Lower lobe of right lung (tissue), 2 donors: ENCODE measurements around the gene SAMD14. TPM values are rescaled to one million over a fixed set of nuclear protein-coding genes. Genes with fewer than 3 reads are reported as not detected.

ENCODE experiments used
- ATAC-seq, 2 donors: fragments of 200-7000 bp; cut with Tn5 transposase; one replicate each; pipeline ENCODE4 v1.9.1; 2020 to 2022; ENCODE audit warnings: mild to moderate bottlenecking in 2 of 2, moderate library complexity in 2 of 2
- DNase-seq: peaks from one replicate; pipeline ENCODE4 v3.0.0-alpha.2; 2020
- H3K27ac ChIP-seq: fragments of 200-600 bp; one replicate; pipeline ENCODE4 v1.8.0; 2022
- H3K27me3 ChIP-seq: fragments of 200-600 bp; one replicate; pipeline ENCODE4 v1.8.0; 2022; ENCODE audit warnings: low read depth
- H3K36me3 ChIP-seq: fragments of 200-600 bp; one replicate; pipeline ENCODE4 v1.8.0; 2022; ENCODE audit warnings: mild to moderate bottlenecking
- H3K4me1 ChIP-seq: fragments of 200-600 bp; one replicate; pipeline ENCODE4 v1.8.0; 2022
- H3K4me3 ChIP-seq: fragments of 200-600 bp; one replicate; pipeline ENCODE4 v1.8.0; 2022; ENCODE audit warnings: mild to moderate bottlenecking
- H3K9me3 ChIP-seq: fragments of 200-600 bp; one replicate; pipeline ENCODE4 v1.8.0; 2022
- intact Hi-C: fragments of 100-400 bp; cut with DNase I; formaldehyde crosslinking; loops from one replicate; pipeline ENCODE4 v1.11.0; 2022
- total RNA-seq: library from RNA; stranded (reverse); fragmentation: NEBNext Ultra II Directional; extraction: Animal tissue kit (Norgen Biotek cat#: 25700); gene quantifications from one replicate; pipeline ENCODE4 v1.2.1, GENCODE V29; 2021
- TF ChIP-seq, protein P1 (sequence below): fragments of 200-600 bp; IDR thresholded peaks from one replicate; pipeline ENCODE4 v1.8.0; 2022; ENCODE audit warnings: antibody characterized with exemption, mild to moderate bottlenecking
- donor health status: DM: no; HTN: yes; CAD: no; lungs with severe emphysema.

SAMD14 gene
- total RNA-seq, 1 donor from 2014 or later, result 9.2 TPM

DNA sequence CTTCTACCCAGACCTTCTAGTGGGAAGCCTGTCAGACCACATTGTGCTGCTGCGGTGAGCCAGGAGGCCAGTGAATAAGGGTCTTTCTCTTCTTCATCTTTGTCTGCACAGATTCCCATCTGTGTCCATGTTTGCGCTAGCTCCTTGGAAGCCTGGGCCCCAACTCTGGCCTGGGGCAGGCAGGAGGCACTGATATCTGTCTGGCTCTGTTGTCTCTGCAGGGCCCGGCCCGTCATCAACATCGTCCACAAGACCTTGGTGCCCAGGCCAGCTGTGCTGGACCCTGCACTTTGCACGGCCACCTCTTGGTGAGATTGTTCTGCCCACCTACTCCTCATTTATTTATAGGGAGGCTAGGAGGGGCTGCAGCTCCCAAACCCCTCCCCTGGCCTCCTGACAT lies 55.7 kb downstream of the SAMD14 start:
- Histone ChIP-seq H3K4me1 (no peaks in the 10 kb centered on the region), H3K9me3 (no peaks in the 10 kb centered on the region), H3K27ac (no peak overlapping the region), H3K36me3 (peaks cover 98% of the 10 kb centered on the region), H3K27me3 (no peaks in the 10 kb centered on the region), H3K4me3 (no peak overlapping the region)
- intact Hi-C loops, result no loop called here
- no peak for DNase-seq
- ATAC-seq, result no peak
- TF ChIP-seq, protein P1, sequence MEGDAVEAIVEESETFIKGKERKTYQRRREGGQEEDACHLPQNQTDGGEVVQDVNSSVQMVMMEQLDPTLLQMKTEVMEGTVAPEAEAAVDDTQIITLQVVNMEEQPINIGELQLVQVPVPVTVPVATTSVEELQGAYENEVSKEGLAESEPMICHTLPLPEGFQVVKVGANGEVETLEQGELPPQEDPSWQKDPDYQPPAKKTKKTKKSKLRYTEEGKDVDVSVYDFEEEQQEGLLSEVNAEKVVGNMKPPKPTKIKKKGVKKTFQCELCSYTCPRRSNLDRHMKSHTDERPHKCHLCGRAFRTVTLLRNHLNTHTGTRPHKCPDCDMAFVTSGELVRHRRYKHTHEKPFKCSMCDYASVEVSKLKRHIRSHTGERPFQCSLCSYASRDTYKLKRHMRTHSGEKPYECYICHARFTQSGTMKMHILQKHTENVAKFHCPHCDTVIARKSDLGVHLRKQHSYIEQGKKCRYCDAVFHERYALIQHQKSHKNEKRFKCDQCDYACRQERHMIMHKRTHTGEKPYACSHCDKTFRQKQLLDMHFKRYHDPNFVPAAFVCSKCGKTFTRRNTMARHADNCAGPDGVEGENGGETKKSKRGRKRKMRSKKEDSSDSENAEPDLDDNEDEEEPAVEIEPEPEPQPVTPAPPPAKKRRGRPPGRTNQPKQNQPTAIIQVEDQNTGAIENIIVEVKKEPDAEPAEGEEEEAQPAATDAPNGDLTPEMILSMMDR, result no peak

DNA sequence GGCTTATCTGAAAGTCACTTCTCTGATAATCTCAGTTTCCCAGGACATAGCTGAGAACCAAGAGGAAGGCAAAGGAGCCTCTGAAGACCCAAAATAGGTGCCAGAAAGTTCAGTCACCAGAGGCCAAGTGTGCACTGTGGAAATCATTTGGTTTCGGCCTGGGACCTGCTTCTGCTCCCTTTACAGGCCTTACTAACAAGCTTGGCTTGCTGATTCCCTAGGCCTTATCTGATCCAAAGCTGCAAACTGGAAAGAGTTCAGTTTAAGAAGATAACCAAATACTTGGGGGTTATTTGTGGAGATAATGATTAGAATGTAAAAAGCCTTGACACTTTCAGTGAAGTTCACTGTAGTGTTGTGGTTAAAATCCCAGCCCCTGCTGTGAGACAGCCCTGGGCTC lies 57.0 kb downstream of the SAMD14 start:
- H3K4me3 ChIP-seq, result no peak overlapping the region
- peaks cover 98% of the 10 kb centered on the region for H3K36me3 ChIP-seq
- H3K9me3 ChIP-seq, result no peaks in the 10 kb centered on the region
- no peak overlapping the region for H3K27ac ChIP-seq
- DNase-seq (no peak), ATAC-seq (no peak)
- no peaks in the 10 kb centered on the region for H3K27me3 ChIP-seq
- H3K4me1 ChIP-seq, result no peaks in the 10 kb centered on the region
- TF ChIP-seq, protein P1, result no peak
- intact Hi-C loops, result no loop called here

DNA sequence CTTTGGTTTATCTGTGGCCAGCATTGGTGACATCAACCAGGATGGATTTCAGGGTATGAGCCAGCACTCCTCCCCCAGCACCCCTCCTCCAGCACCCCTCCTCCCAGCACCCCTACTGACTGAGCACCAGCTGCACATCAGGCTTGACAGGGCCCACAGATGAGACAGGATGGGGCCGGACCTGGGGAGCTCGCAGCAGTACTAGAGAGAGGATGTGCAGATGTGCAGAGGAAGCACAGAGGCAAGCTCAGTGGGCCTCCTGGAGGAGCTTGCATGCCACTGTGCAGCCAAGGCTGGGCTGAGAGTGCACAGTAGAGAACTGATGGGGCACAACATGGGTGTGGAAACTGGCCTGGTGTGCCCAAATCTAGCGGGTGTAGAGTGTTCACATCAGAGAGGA lies 57.8 kb downstream of the SAMD14 start:
- Histone ChIP-seq H3K4me1 (no peaks in the 10 kb centered on the region), H3K27ac (no peak overlapping the region), H3K4me3 (no peak overlapping the region), H3K27me3 (no peaks in the 10 kb centered on the region), H3K36me3 (peaks cover 98% of the 10 kb centered on the region), H3K9me3 (no peaks in the 10 kb centered on the region)
- DNase-seq (no peak), ATAC-seq (no peak)
- TF ChIP-seq, protein P1, result no peak
- intact Hi-C loops, result no loop called here

DNA sequence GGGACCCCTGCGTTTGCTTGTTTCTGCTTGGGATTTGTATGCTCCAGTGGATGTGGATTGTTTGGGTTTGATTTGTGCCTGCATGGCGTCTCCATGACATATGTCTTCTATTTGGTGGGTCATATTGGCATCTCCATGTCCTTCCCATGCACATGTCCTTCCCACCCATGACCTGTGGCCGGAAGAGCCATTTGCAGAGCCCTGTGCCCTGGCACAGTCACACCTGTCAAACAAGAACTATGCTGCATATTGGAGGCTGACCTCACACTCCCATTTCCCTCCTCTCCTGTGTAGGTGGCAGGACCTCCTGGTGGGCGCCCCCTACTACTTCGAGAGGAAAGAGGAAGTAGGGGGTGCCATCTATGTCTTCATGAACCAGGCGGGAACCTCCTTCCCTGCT lies 58.3 kb downstream of the SAMD14 start:
- intact Hi-C loops, result no loop called here
- ATAC-seq (no peak), DNase-seq (no peak)
- Histone ChIP-seq H3K27me3 (no peaks in the 10 kb centered on the region), H3K27ac (no peak overlapping the region), H3K9me3 (no peaks in the 10 kb centered on the region), H3K36me3 (peaks cover 97% of the 10 kb centered on the region), H3K4me3 (no peak overlapping the region), H3K4me1 (no peaks in the 10 kb centered on the region)
- TF ChIP-seq, protein P1, result no peak

DNA sequence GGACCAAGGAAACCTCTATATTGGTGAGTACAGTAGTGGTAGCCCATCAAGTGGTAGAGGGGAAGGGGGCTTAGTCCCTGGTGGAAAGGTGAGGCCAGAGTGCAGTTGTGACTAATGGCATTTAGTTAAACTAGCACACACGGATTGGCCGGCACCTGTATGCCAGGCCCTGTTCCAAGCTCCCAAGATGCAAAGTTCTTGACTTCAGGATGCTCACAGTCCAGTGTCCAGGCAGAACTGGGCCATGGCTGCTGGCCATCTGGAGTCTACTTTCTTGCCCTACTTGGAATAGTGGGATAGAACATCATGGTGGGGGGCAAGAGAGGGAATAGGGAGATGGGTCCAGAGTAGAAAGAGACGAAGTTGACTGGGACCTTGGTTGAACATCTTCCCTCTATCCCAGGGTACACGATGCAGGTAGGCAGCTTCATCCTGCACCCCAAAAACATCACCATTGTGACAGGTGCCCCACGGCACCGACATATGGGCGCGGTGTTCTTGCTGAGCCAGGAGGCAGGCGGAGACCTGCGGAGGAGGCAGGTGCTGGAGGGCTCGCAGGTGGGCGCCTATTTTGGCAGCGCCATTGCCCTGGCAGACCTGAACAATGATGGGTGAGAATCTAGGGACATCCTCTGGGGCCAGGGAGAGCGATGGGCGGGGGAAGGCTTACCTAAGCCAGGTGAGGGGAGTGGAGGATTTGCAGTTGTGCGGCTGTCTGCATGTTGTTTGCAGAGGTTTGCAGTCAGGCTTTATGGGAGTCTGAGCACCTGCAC lies 58.9 kb downstream of the SAMD14 start:
- ATAC-seq (no peak), DNase-seq (no peak)
- H3K27me3 ChIP-seq, result no peaks in the 10 kb centered on the region
- no peaks in the 10 kb centered on the region for H3K4me1 ChIP-seq
- no peak overlapping the region for H3K4me3 ChIP-seq
- no peak overlapping the region for H3K27ac ChIP-seq
- no peaks in the 10 kb centered on the region for H3K9me3 ChIP-seq
- peaks cover 94% of the 10 kb centered on the region for H3K36me3 ChIP-seq
- intact Hi-C loops, result no loop called here
- TF ChIP-seq, protein P1, result no peak
